PFSK-1 (cell line): ENCODE results near the gene RHBDL3.

Experiments used
- FOXP2 ChIP-seq: optimal IDR thresholded peaks from 2 replicates; pipeline ENCODE3; 2011; ENCODE audit warnings: borderline replicate concordance, control low read depth, inconsistent platforms; ENCODE audit not compliant: insufficient read depth; ENCODE audit errors: extremely low read length, extremely low read depth
- POLR2AphosphoS5 ChIP-seq: IDR thresholded peaks from 2 replicates; pipeline ENCODE4 v1.6.1; 2012; ENCODE audit warnings: low read depth, mild to moderate bottlenecking, control low read depth, low read length, moderate library complexity
- SIN3A ChIP-seq: IDR thresholded peaks from 2 replicates; pipeline ENCODE4 v1.6.1; 2012; ENCODE audit warnings: mild to moderate bottlenecking, low read length, moderate library complexity, borderline replicate concordance; ENCODE audit not compliant: insufficient read depth
- TAF1 ChIP-seq: IDR thresholded peaks from 2 replicates; pipeline ENCODE4 v1.6.1; 2012; ENCODE audit warnings: low read length, control low read depth, borderline replicate concordance; ENCODE audit not compliant: insufficient read depth
- TF ChIP-seq, protein P1 (sequence below), 2 experiments: IDR thresholded peaks; 2 replicates each; pipeline versions ENCODE4 v1.6.1 to v1.8.0; 2011 to 2012; ENCODE audit warnings: low read depth in 2 of 2, low read length in 2 of 2, control low read depth in 1 of 2, inconsistent platforms in 1 of 2, mild to moderate bottlenecking in 1 of 2, moderate library complexity in 1 of 2; ENCODE audit not compliant: insufficient read depth in 1 of 2

RHBDL3 gene

DNA sequence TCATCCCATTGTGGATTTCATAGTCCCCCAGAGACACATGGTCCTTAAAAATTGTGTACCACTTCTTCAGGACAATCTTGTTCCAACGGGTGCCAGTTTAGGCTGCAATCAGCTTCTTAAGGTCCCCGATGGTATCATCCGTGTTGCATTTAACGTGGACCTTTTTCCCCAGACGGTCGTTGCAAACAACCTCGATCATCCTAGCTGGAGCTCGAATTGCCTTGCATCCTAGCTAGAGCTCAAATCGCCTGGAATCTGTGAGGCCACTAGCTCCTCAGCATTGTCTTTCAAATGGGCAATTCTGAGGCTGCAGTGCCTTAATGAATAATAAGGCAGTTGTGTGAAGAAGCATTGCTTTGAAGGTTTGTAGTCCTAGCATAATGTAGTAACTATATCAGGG is 37.7 kb upstream of the RHBDL3 start:
- TF ChIP-seq TAF1 = no peak
- TF ChIP-seq FOXP2 = no peak
- TF ChIP-seq, protein P1, sequence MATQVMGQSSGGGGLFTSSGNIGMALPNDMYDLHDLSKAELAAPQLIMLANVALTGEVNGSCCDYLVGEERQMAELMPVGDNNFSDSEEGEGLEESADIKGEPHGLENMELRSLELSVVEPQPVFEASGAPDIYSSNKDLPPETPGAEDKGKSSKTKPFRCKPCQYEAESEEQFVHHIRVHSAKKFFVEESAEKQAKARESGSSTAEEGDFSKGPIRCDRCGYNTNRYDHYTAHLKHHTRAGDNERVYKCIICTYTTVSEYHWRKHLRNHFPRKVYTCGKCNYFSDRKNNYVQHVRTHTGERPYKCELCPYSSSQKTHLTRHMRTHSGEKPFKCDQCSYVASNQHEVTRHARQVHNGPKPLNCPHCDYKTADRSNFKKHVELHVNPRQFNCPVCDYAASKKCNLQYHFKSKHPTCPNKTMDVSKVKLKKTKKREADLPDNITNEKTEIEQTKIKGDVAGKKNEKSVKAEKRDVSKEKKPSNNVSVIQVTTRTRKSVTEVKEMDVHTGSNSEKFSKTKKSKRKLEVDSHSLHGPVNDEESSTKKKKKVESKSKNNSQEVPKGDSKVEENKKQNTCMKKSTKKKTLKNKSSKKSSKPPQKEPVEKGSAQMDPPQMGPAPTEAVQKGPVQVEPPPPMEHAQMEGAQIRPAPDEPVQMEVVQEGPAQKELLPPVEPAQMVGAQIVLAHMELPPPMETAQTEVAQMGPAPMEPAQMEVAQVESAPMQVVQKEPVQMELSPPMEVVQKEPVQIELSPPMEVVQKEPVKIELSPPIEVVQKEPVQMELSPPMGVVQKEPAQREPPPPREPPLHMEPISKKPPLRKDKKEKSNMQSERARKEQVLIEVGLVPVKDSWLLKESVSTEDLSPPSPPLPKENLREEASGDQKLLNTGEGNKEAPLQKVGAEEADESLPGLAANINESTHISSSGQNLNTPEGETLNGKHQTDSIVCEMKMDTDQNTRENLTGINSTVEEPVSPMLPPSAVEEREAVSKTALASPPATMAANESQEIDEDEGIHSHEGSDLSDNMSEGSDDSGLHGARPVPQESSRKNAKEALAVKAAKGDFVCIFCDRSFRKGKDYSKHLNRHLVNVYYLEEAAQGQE (IDR thresholded peaks at IDR 0.05; ENCODE audit: insufficient read depth in 1 of 2, low read depth in 2 of 2, low read length in 2 of 2) = no peak
- no peak for TF ChIP-seq POLR2AphosphoS5
- no peak for TF ChIP-seq SIN3A

DNA sequence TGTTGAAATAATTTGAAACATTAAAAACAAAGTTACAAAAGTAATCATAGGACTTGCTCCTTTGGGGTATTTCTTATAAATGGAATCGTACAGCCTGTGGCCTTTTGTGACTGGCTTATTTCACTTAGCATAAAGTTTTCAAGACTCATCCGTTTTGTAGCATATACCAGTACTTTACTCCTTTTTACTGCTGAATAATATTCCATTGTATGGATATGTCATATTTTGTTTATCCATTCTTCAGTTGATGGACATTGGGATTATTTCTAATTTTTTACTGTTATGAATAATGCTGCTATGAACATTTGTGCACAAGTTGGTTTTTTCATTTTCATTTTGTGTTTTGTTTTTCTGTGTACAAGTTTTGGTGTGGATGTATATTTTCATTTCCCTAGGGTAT is 30.0 kb upstream of the RHBDL3 start:
- no peak for TF ChIP-seq SIN3A
- no peak for TF ChIP-seq TAF1
- no peak for TF ChIP-seq FOXP2
- no peak for TF ChIP-seq POLR2AphosphoS5
- TF ChIP-seq, protein P1 (IDR thresholded peaks at IDR 0.05; ENCODE audit: insufficient read depth in 1 of 2, low read depth in 2 of 2, low read length in 2 of 2) = no peak

DNA sequence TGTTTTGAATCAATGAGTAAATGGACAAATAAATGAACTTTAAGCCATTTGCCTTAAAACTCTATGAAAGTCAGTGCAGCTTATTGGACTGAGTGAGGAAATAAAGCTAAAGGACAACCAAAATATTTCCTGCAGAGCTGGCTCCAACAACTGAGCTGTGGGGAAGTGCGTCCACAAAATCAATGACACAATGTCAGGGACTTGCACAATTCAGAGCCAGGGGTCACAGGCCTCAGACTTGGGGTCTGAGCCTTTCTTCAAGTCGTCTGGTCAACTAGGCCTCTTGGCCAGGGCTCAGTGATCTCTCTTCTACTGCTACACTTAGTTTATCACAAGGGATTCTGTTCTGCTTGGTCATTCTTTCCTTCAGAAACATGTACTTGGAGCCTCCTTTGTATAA is 26.2 kb upstream of the RHBDL3 start:
- TF ChIP-seq TAF1 (no peak), POLR2AphosphoS5 (no peak), FOXP2 (no peak), SIN3A (no peak)
- TF ChIP-seq, protein P1 (IDR thresholded peaks at IDR 0.05; ENCODE audit: insufficient read depth in 1 of 2, low read depth in 2 of 2, low read length in 2 of 2) = no peak

DNA sequence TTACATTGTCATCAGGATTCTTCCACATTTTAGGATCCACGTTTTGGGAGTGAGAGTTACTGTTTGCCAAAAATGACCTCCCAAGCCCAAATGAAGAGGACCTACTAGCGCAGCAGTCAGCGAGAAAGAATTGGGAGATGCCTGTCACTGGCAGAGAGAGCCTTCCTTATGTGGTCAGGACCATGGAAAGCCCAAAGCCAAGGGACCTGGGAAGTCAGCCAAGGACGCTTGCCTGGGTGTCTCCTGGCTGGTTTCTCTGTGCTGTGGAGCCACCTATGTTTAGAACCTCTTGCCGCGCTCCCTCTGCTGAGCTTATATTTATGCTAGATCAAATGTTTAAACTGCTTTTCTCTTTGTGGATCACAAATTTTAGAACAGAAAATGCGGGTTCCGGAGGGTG is 24.9 kb upstream of the RHBDL3 start:
- no peak for TF ChIP-seq POLR2AphosphoS5
- TF ChIP-seq, protein P1 (IDR thresholded peaks at IDR 0.05; ENCODE audit: insufficient read depth in 1 of 2, low read depth in 2 of 2, low read length in 2 of 2) = peak; percentile 83 to 91

DNA sequence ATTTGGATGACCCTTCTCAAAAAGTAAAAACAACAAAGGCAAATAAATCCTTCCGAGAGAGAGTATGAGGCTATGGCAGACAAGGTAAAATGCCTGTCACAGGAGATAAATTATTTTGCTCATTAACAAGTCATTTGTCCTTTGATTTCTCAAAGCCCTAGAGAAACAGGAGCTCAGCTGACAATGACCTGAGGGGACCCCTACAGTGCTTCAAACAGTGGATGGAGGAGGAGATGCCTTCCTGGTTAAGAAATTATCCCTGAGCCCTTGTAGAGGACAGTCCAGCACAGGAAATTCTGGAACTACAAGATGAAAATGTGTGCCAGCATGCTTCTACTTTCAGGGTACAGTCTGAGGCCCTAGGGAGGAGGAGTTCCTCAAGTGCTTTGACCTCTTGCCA is 24.0 kb upstream of the RHBDL3 start:
- TF ChIP-seq POLR2AphosphoS5 = no peak
- no peak for TF ChIP-seq FOXP2
- TF ChIP-seq, protein P1 (IDR thresholded peaks at IDR 0.05; ENCODE audit: insufficient read depth in 1 of 2, low read depth in 2 of 2, low read length in 2 of 2) = no peak
- no peak for TF ChIP-seq TAF1
- no peak for TF ChIP-seq SIN3A
